ENCODE measurements around the gene ZNF516. TPM values are rescaled to one million over a fixed set of nuclear protein-coding genes. Genes with fewer than 3 reads are reported as not detected.

Gene ZNF516
- total RNA-seq, 1 experiment from 2014 or later: 4.1 TPM

DNA sequence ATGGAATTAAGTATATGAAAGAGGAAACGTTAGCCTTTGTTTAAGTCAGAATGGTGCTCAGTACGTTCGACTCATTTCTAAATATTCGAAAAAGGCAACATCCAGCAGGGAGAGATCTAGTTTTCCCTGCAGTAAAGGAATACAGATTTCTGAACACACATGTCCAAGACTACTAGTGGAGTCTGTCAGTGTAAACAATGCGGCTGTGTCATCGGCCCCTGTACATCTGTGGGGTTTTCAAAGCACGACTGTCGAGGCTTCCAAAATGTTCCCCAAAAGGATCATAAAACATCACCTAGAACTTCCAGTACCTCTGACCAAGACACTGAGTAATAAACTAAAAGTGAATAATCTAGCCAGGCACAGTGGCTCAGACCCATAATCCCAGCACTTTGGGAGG lies 112.8 kb downstream of the ZNF516 start:
- DNase-seq (ENCODE audit: low read depth): no peak

DNA sequence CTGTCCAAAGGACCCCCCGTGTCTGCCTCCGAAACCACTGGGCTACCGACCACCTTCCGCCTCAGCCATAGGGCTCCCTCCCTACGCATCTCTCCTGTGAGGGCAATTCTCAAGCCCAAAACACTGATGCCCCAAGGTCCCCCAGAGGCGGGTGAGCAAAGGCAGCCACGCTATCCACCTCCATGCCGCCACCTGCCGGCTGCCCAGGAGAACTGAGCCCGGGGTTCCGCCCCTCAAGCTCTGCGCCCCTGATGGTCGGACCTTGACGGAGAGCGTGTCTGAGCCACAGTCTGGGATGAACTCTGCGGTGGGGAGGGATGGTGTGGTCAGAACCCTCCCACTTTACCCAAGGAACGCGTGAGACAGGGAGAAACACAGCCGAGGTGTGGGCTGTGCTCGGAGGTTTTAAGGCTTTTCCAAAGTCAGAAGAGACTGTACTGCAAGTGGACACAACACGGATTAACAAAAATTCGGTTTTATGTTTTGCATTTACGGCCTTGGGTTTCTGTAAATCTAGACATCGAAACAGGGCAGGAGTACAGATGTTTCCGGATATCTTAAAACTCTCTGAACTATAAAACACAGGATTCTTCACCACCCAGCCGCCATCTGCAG lies 114.1 kb downstream of the ZNF516 start:
- DNase-seq (ENCODE audit: low read depth): no peak

DNA sequence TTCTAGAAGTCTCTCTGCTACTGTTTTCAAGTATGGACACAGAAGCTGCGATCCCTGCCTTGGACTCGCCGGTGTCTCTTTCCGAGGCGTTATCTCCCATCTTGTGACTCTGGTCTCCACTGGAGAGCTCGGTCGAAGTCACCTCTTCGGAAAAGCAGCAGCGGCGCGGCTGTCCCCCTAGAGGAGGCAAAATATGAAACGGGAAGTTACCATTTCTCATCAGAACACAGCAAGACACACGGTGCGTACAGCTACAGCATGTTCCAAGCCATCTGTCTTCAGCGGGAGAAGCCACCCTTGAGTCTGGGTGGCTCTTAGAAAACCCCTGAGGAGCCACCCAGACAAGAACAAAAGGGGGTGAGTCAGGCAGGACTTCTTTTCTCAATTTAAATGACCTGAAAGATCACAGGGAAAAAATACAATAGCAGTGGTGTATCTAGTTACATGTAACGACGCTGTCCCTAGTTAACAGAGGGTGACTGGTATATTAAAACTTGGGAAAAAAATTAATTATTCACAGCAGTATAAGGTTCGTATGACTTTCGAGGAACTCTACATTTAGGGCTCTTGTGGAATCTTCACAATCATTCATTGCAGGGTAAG lies 114.8 kb downstream of the ZNF516 start:
- no peak for DNase-seq (ENCODE audit: low read depth)

DNA sequence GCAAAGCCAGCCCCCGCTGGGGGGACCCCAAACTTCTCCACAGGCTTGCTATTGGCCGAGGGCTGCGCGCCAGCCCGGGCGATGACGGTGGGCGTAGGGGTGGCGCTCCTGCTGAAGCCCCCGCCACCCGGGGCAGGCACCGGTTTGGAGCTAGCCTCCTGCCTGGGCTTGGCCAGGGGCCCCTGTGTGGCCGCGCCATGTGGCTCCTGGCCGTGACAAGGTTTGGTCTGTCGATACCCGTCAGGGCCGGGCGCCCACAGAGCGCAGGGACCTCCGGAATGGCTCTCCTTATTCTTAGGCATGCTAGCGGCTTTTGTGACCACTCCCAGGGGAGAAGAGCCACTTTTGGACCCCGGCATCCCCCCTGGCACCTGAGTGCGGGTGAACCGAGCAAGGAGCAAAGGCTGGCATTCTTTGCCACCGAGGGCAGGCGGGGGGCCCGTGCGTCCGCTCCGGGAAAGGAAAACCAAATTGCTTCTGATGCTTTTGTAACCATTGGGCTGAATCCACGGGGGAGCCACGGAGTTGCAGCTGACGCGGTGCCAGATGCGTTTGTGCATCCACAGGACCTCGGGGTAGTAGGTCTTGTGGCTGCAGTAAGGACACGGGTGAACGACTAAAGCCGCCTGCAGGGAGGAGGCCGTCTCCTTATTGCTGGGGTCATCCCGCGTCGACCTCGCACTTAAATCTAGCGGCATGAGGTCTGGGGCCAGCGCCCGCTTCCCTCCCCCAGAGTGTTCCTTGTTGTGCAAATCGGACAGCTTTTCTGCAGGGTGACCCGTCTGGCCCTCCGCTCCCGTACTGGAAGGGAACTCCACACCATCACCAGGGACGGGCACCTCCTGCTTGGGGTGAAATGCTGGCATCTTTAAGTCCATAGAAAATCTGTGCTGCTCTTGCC lies 115.6 kb downstream of the ZNF516 start:
- no peak for DNase-seq (ENCODE audit: low read depth)

DNA sequence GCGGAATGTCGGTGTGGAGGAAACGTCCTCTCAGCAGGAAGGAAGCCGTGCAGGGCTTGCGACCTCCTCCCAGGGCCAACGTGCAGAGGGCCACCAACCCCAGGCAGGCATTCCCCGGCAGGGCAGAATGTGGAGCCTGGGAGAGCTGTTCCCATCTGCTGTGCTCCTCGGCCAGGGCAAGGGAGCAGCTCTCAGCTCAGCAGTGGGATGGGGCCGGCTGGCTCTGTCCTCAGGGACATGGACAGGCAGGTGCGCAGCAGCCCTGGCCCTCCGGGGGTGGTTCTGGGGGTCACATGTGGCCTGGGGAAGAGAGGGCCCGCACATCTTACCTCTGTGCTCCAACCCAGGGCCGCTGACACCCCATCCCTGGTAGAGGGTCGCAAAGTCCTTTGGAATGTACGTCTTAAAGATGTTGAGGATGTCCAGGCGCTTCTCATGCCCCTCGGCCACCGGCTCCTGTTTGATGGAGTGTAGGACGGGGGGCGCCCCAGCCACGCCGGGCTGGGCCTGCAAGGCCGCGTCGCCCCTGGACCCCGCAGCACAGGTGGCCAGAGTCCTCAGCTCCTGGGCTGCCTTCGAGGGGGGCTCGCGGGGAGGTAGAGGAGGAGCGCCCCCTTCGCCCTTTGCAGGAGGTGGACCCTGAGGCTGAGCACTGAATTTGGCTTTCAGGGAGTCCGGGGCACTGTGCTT lies 116.4 kb downstream of the ZNF516 start:
- no peak for DNase-seq (ENCODE audit: low read depth)

DNA sequence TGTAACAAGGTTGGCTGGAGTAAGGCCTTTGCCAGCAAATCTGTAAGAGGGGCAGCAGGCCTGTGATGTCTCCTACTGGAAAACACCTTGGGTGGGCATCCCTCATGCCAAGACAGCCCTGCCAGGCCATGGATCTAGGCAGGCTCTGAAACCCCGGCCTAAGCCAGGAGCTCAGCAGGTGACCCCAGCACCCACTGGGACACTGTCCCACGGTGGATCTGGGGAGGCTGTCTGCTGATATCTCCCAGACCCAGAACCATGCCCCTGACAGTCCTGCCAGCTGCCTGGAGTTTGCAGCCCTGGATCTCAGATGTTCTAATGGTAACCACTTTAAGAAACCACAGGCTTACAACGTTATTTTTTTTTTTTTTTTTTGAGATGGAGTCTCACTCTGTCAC lies 117.7 kb downstream of the ZNF516 start:
- no peak for DNase-seq (ENCODE audit: low read depth)

DNA sequence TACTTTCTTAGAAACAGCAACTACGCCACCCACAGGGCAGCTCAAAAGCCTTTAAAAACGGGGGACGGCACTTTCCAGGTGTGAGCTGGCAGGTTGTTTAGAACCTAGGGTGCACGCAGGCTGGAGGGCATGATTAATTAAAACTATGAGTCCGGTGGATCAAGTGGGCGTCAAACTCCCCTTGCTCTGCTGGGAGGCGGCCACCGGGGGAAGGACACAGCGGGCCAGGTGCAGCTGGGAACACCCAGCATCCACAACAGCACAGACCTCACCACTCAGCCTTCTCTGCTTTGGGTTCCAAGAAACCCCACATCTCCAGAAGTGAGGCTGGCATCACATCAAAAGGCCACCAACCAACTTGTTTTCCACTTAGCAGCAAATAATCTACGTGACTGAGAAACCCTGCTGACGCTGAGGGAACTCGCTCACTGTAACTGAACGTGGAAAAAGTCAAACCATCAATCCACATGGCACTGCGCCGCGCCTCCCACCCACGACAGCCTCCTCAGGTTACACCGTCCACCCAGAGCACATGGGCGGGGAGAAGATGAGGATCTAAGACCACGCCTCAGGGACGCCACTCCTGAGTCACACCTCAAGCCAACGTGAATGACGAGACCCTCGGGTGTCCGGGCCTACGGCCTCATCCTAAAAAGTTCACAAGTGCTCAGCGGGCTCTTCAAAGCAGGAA lies 118.2 kb downstream of the ZNF516 start:
- no peak for DNase-seq (ENCODE audit: low read depth)

DNA sequence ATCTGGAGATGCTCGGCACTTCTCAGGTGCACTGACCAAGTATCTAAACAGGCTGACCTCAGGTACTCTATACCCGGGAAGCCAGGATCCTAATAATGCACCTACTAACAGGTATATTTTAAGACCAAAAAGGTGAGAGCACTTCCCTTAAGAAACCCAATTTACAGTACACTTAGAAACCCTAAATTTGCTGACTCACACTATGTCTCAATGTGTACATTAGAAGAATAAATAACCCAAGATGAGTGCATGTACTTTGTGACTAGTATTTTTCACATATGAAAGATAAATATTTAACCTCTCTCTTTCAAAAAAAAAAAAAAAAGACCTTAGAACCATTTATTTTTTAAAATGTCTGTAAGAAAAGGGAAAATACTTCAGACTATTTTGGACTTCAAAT lies 118.8 kb downstream of the ZNF516 start:
- DNase-seq (ENCODE audit: low read depth): no peak

DNA sequence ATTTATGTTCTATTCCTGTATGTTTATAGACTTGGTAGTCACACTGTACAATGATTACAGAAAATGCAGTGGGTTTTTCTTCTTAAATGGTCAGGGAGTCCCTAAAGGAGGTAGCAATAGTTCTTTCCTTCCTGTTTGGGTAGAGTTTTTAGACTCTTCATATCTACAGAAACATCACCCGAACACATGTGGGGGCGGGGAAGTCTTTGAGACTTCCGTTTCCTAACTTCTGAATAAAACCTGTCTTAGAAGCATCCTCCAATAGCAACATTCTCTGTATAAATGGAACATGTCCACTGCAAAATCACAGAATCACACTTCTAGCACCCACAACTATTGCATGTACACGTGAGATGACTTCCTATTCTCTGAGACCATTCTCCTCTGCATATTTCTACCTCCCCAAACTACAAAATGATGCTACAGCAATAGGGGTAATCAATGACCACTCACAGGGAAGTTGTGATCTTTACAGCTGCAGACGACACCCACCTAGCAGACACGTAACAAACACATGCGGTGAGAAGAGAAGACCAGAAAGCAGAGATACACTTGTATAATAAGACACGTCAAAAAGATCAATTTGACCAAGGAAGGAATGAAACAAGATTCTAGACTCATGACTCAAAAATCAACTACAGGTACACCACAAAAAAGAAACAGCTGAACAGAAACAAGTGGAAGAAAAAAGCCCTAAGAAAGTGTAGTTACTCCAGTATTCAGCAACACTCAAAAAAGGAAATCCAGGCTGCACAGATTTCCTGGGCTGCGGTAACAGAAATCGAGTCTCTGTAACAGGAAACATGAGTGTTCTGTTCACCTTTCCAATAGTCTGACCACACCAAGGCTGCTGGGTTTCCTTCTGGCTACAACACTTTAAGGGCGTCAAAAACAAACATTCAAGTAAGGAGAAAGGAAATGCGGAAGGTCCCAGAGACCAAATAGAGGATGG lies 120.4 kb downstream of the ZNF516 start:
- DNase-seq (ENCODE audit: low read depth): no peak

DNA sequence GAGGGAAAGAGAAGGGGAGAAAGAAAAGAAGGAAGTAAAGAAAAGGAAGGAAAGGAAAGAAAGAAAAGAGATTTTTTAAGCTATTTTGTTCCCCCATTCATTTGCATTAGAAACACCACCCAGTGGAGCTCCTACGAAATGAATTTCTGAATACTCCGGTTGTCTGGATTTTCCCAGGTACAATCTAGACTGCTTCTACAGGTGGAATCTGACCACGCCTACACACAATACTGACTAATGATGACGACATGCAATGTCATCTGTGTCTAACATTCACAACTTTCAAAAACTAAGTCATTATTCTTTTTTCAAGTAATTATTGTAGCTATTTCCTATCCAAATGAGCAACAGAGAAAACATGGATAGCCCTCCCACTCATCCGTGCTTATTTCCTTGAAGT lies 121.7 kb downstream of the ZNF516 start:
- DNase-seq (ENCODE audit: low read depth): no peak

DNA sequence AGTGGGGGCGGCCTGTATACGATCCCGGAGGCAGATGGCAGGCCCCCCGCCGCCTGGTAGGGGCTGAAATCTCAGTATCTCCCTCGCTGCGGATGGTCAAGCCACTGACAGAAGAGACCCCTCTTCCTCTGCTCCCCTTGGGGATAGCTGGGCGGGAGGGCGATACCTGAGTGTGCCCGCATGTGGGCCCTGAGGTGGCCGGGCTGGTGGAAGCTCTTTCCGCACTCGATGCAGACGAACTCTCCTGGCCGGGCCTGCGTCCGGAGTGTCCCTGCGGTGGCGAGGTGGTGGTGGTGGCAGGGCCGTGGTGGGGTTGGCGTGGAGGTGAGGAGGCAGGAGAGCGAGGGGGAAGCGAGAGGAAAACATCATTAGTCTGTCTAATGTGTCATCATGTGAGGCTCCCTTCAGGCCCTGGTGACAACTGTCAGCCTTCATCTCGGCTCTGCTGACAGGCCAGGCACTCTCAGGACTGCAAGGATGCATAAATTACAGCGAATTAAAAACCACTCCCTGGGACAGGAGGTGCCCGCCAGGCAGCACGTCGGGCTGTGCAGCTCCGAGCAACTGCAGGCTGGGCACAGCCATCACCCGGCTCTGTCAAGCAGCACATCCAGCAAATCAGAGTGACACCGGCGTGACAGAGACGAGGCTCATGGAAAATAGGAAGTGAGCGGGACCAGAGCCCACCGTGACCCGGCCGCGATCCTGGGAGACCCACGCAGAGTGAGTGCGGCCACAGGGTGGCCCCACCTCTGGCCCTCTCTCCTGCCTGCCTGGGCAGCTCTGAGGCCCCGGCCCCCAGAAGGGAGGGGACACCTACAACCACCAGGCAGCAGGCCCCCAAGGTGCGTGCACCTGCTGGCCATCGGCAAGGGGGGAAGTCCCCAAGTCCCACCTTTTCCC lies 123.5 kb downstream of the ZNF516 start:
- no peak for DNase-seq (ENCODE audit: low read depth)

DNA sequence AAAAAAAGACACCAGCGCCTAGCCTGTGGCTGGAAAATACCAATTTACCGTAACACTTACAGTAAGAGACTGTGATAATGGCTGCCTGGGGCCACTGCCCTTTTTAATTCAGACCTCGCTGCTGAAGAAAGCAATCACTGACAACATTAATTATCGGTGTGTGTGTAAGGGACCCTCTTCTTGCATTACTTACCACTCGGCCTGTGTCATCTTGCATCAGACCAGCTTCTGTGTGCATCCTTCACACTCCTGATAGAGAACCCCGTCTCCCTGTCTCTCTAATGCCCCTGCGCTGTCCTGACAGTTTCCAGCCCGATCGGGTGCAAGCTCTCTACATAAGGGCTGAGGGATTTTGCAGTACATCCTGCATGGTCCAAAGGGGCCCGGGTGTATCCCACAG lies 124.4 kb downstream of the ZNF516 start:
- no peak for DNase-seq (ENCODE audit: low read depth)

DNA sequence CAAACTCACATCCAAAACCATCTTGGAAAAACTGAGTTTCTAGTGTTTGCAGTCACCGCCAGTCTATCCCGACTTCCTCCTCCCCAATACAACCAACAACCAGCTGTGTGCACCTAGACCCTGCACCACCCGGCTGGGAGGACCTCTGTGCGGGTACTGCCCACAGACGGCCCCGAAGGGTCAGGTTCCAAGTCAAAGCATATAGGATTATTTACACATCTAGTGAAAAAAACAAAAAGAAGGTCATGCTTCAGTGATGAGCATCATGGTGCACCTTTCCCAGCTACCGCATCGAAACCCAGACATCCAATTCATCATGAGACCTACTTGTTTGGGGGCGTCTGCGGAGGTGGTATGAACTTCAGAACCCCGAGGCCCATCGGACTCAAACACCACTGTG lies 124.8 kb downstream of the ZNF516 start:
- no peak for DNase-seq (ENCODE audit: low read depth)

DNA sequence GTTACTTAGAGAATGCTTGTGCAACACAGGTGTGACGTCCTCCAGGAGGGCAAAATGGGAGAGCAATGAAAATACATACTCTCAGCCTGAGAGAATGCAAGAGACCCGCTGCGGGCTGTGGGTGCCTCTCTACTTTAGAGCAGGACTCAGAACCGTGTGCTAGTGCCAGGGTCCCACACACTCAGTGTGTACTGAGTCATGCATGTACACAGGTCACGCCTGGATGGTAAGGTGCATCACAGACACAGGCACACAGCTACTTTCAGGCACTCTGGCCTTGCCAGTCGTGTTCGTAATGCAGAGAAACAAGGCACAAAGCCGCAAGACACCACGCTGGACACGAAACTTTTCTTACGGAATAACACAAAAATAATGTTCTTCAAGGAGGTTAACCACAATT lies 125.3 kb downstream of the ZNF516 start:
- DNase-seq (ENCODE audit: low read depth): no peak

DNA sequence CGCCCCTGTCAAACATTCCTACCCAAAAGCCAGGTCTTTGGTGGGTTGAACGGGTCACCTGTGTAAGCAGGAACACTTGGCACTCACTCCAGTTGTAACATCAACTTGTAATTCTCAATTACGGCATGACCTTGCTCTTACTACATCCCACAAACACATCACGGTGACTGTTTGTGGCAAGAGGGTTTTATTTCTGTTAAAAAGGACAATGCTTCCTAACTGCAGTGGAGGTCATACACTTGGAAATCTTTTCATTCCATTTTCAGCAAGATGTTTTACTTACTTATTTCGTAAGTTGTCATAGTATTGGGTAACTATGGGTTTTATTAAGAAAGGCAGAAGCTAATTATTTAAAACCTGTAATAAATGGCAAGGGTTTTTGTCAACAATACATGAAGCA lies 126.1 kb downstream of the ZNF516 start:
- no peak for DNase-seq (ENCODE audit: low read depth)

DNA sequence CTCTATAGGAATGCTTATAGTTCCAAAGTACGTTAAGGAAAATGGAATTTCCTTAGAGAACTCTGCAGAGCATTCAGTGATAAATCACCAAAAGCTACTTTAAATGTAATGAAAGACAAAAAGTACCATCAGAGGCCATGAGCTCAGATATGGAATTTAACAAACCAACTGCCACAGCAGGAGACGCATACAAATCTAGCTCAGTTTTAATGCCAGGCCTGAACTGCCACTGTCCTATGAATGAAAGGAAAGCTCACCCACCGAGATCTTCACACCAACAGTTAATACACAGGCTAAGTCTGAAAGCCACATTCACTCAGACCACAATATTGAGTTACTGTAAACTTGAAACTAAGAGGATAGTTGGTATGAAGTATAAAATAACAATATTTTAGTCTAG lies 126.8 kb downstream of the ZNF516 start:
- DNase-seq (ENCODE audit: low read depth): no peak

DNA sequence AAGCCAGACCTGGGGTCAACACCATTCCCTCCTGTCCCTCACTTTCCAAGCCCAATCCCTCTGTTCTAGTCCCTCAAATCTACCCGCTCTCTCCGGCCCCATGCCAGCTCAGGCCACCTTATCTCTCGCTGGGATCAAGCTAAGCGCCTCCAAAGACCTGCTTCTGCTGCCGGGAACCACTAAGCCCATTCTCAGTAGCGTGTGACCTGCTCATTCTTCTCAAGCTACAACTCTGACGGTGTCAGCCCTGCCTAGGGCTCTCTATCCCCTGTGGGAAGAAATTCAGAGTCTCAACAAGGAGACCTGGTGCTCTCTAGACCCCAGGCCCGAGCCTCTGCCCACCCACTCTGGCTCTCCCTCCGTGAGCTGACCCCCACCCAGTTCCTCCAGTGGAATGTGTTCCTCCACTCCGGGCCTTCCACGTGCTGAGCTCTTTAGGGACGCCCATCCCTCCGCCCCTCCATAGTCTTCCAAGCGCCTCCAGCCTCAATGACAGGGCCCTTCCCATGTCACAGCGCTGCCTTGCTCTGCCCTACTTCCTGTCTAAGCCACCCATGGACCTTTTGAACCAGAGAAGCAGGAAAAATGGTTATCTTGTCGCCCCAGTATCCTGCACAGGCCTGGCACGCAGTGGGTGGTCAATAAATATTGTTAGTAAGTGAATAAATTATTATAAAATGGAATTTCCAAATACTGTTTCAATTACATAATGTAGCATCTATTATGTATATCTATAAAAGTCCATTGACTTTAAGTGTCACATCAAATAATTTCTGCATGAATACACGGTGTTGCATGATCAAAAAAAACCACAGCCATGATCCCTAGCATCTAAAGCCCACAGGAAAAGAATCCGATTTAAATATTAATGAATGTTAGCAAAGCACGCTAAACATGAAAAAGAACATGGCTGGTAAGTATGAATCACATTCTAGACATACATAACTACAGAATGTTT lies 127.6 kb downstream of the ZNF516 start:
- DNase-seq (ENCODE audit: low read depth): no peak

DNA sequence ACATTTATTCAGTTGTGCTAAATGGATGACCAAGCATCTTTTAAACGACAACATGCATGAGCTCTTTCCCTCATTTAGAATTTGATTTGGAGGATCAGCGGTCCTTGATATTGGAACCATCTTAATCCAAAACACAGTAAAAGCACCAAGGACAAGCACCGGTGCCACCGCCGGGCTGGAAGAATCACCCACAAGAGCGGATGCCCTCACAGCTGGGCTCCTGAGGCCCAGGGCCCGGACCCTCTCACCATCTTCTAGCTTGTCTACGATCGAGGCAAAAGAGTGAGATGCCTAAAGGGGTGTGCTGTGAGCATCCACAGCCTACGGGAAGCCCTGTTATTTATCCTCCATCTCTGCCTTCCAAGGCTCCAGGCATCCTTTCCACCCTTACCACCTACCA lies 129.5 kb downstream of the ZNF516 start:
- DNase-seq (ENCODE audit: low read depth): no peak

Data from RPMI7951 (cell line).